GM18868 (cell line): ENCODE data around the gene FUT8.

Experiments
- ATAC-seq: cut with Tn5 transposase; IDR thresholded peaks from one replicate; pipeline ENCODE4 v1.9.1; 2021; ENCODE audit warnings: mild to moderate bottlenecking, moderate library complexity; ENCODE audit not compliant: unreplicated experiment

Gene FUT8

DNA sequence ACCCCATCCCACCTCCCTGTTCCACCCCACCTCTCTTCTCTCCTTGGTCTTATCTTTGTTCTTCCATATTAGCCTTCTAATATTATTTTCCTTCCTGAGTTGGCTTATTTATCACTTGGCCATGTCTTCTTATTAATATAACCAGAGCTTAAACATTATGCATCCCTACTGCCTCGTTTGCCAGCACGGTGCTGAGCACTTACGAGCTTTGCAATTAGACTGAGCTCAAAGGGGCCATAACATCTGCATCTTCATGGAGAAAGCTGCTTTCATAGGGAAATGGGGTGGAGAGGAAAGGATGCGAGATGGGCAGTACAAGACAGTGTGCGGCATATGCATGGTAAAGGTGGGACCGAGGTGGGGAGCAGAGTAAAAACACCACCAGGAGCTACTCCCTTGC, 342.8 kb downstream of the FUT8 start:
- ATAC-seq: no peak

DNA sequence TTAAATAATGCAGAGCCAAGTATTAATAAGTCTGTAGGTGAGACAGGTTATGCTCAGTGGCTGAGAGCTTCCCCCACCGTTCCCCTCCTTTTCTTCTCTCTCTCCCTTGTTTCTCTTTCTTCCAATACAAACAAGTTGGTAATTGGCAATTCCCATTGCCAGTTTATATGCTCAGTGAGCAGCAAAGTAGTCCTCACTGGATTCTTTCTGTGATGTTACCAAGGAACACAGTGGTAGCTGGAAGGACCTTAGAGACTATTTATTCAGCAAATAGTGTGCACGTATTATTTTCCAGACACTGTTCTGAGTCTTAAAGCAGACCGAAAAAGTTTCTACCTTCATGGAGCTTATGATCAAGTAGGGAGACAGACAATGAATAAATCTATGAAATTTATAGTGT, 344.4 kb downstream of the FUT8 start:
- ATAC-seq: no peak

DNA sequence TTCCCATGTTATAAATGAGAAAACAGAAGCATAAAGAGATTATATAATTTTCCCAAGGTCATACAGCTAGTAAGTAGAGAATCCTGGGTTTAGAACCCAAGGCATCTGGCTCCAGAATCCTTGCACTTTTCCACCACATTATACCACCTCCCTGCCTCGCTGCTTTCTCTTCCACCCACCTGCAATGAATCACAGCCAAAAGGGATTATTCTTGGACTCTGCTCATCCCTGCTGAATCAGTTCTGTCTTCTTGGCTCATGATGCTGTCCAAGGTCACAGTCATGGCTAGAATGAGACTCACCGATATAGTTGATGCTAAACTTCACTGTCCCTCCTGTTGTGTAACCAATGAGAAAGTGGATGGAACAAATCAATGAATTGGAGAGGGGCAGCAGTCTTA, 356.6 kb downstream of the FUT8 start:
- ATAC-seq: no peak

DNA sequence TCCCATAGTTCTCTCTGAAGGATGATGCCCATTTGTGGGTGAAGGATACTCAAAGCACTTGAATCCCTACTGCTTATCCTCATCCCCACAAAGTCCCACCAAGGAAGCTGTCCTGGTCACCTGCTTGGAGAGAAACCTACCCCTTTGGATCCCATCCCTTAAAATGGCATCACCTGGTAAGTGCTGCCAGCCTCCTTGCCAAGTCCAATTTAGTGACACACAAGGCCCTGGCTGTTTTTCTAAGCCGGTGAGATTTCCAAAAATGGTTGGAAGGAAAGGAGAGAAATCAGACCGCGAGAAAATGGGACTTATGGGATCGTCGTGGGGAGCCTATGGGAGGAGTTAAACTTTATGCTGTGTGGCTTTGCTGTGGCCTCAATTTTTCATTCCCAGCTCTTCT, 358.2 kb downstream of the FUT8 start:
- ATAC-seq: no peak

DNA sequence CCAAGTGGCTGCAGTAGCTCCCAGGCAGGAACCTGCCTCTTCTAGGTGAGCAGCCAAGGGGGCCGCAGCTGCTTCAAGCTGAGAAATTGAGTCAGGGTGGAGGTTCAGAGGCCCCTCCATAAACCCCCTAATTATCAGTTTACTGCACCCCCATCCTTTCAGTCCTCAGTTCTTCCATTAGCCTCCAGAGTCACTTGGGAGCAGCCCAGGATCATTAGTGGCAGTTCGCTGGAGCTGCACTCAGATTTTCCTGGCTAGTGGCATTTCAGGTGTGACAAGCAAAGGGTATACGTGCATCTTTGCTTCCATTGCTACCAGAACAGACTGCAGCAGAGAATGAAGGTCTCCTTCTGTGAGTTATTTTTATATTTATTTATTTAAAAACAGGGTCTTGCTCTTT, 358.7 kb downstream of the FUT8 start:
- ATAC-seq: no peak

DNA sequence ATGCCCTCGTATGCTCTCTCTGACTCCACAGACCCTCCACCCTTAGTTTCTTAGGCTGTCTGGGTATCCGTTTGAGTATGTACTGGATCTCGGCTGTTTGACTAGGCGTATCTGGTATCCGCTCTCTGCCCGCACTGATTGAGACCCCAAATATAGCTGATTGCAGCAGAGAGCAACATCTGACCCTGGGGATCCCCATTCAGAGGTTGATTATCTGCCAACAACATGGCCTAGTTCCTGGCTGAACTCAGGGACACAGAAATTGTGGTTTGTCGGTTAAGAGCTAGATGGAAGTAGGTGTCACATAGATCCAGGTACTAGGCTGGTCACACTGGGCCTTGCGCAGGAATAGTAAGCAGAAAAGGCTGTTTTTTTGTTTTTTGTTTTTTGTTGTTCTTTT, 359.9 kb downstream of the FUT8 start:
- no peak for ATAC-seq

DNA sequence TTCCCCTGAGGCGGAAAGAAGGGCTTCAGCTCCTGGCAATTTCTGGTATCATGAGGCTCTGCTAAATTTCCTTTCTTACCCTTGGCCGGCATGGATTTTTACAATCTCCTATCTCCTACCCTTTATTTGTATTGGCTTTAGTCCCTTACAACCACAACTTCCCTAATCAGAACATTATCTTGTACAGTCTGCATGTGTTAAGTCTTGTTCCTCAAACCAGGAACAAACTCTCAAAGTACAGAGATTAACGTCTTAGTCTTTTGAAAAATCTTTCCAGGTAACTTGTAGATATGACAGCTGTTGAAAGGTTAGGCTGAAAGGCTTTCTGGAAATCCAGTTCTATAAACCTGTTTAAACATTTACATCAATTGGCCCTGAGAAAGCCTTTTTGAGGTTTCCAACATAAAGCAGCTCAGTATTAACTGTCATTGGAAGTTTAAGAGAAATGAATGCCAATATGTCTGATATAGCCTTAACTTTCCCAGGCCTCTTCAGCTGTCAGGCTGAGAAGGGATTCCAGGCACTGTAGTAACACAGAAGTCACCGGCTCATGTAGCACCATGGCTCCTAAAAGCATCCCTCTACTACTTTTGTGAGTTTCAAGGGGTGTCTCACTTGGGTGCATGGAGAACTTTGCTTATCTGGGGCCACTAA, 360.5 kb downstream of the FUT8 start:
- no peak for ATAC-seq

DNA sequence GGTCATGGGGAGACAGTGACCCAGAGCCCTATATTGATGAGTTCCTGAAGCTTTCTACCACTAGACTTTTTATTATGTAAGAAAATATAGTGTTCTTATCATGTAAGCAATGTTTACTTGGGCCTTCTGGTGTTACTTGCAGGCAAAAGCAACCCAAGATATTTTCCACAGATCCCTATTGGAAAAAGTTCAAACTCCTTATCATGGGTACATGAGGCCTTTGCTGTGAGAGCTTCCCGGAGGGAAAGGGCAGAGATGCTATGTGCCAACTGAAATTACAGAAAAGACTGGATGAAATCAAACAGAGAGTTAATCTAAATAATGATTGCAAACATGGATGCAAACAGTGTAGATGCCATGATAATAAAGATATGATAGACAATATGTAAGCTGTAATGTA, 361.5 kb downstream of the FUT8 start:
- no peak for ATAC-seq

DNA sequence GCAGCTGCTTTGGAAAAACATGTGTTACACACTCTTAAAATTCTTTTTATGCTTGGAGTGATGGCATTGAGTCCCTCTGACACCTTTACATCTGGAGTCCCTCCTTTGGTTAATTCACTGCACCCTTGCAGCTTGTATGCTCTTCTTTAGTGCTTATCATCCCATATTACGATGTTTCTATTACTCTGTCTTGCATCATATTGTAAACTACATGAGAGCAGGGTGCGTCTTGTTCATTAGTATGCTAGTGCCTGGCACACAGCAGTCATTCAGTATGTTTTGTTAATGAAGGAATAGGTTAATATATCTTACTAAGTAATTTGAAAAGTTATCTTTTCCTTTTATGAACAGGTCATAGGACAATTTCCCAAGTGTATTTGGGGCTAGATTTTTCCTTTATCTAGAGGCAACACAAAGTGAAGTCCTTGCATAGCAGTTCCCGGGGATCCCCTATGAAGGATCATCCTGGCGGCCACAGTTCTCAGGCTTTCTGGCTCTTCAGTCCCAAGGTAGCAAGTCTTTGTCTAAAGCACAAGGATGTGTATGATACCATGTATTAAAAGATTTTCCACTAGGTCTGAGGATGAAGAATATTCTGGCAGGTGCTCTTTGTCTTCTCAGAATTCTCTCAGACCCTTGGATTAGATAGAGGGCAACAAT, 363.8 kb downstream of the FUT8 start:
- ATAC-seq: no peak

DNA sequence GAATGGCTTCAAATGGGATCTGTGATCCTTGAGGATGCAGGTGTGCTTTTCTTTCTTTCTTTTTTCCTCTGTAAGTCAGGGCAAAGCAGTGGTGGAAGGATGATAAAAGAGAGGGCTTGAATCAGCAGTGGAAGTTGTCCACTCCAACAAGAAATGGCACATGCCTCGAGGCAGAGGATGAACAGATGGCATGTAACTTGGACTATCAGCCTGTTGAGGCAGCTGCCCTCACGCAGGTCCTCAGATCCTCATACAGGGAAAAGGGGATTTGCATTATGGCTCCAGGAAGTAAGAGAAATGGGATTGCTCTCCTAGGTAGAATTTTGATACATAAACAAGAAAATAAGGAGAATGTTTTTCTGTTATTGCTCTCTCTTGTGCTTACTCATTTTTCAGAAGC, 368.0 kb downstream of the FUT8 start:
- ATAC-seq: no peak

DNA sequence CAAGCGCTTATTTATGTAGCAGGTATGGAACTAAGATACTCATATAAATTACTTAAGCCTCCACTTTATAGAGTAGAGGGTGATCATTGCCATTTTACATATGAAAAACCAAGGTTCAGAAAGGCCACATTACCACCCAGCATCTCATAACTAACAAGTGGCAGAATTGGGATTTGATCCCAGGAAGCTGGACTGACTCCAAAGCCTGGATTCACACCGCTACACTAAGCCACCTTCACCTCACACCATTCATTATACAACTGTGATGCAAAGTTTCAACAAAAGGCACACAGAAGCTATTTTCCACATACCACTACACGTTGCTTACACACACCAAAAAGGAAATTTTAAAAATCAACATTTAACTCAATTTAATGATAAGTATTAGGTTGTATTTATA, 370.6 kb downstream of the FUT8 start:
- ATAC-seq: no peak

DNA sequence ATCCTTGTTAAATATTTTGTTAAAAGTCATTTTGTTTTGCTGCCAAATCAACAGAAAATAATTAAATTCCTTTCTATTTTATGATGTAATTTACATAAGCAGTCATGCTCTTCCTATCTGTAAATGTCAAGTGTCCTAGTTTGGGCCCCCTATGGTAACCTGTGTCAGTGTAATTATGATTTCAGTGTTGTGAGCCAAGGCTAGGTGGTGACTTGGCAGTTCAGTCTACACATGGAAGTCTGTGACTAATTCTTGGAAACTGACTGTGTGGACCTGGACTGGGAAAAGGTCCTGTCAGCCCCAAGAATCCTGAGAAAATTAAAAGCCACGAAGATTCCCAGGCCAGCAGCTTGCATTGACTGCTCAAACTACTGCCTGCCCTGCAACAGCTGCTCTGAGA, 371.0 kb downstream of the FUT8 start:
- no peak for ATAC-seq

DNA sequence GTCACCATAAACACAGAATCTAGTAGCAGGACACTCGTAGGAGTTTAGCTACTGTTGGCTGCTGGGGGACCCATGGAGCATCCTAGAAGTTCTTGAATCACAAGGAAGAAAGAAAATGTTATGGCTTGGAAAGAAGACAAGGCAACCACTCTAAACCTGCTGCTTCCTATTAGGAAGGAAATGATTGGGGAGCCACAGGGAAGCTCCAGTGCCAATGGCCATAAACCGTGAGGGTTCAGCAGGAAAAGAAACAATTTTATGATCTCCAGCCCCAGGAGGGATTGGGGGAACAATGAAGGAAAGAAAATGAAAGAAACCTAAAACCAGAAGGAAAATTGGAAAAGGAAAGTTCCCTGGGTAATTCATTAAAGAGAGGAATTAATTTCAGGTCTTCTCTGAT, 372.0 kb downstream of the FUT8 start:
- ATAC-seq: no peak

DNA sequence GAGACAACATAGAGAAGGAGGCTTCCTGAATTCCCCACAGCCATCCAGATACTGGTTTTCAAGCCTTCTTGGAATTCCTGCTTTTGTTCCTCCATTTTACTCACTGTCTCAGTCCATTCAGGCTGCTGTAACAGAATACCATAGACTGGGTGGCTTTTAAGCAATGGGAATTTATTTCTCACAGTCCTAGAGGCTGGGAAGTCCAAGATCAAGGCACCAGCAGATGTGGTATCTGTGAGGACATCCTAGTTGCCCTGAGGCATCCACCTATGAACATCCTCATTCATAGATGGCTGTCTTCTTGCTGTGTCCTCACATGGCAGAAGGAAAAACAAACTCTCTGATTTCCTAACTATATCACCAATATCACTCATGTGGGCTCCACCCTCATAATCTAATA, 374.9 kb downstream of the FUT8 start:
- ATAC-seq: no peak

DNA sequence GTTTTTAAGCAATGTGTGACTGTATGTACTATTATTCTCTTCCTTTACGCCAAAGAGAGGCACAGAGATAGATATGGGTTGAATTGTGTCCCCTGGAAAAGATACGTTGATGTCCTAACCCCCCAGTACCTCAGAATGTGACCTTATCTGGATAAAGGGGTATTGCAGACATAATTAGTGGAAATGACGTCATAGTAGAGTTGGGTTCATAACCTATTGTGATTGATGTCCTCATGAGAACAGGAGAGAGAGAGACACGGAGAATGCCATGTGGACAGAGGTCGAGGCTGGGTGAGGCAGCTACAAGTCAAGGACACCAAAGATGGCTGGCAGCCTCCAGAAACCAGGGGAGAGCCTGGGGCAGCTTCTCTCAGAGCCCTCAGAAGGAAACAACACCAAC, 376.3 kb downstream of the FUT8 start:
- ATAC-seq: no peak

DNA sequence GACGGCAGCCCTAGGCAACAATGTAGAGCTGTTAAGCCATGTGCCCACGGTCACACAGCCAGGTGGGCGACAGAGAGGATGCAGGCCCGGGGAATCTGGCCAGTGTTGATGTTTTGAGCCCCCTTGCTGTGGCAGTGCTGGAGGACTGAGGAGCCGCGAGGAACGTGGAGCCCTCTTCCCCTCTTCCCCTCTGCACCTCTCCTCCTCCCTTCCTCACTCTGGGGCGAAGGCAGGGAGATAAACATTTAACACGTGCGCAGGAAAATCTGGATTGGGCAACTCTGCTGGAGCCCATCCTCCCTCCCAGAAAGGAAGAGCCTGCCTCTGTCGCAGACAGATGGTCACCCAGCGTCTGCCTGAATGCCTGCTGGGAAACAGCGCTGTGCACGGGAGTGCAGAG, 376.8 kb downstream of the FUT8 start:
- ATAC-seq: no peak

DNA sequence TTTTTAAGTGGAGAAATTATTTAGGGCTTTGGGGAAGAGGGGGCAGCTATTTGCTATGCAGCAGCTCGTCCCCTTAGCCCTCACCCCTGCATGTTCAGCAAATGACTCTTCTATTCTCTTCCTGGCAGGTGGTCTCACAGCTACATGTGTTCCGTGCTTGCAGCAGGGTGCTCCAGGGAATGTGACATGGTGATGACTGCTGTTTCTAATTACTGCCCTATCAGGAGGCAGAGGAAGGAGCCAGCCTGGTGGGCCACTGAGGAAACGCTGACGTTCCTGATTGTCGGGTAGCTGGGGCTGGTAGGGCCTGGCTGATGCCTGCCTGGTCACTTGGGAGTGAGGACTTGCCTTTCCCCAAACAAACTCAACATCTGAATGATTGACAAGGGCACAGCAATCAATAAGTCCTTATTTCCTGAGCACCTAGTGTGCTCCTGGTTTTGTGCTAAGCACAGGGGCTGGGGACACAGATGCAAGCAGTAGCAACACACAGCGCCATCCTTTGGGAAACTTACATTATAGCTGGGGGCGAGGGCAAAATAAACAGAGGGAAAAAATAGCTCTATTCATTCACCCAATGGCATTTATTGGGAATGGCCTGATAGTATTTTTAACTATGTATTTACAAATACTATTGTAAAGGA, 377.8 kb downstream of the FUT8 start:
- ATAC-seq: no peak

DNA sequence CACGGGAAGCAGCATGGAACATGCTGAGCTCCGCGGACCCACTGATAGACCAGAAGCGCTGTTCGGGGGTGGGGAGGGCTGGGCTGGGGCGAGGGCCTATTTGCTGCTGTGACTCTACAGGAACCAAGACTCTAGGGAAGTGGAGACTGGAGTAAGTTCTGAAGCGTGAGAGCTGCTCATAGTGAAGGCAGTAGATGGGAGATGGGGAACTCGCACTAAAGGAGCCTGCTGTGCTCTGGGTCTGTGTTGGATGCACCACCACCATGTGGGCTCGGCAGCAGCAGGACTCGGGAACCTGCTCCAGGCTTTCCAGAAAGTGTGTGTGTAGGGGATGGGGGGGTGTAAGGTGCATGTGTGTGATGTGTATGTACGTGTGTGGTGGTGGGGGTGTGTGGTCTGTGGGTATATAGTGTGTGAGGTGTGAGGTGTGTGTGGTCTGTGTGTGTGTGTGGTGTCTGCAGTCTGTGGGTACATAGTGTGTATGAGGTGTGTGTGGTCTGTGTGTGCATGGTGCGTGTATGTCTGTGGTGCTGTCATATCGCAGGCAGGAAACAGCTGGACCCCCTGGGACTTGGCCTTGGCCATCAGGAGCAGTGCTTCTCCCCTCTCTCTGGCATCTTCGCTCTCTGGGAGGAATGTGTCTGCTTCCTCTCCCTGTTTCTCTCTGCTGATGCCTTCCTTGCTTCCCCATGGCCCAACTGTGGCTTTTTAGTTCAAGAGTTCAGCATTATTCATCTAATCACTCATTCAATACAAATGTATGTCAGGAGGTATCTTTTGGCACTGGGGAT, 378.9 kb downstream of the FUT8 start:
- no peak for ATAC-seq

DNA sequence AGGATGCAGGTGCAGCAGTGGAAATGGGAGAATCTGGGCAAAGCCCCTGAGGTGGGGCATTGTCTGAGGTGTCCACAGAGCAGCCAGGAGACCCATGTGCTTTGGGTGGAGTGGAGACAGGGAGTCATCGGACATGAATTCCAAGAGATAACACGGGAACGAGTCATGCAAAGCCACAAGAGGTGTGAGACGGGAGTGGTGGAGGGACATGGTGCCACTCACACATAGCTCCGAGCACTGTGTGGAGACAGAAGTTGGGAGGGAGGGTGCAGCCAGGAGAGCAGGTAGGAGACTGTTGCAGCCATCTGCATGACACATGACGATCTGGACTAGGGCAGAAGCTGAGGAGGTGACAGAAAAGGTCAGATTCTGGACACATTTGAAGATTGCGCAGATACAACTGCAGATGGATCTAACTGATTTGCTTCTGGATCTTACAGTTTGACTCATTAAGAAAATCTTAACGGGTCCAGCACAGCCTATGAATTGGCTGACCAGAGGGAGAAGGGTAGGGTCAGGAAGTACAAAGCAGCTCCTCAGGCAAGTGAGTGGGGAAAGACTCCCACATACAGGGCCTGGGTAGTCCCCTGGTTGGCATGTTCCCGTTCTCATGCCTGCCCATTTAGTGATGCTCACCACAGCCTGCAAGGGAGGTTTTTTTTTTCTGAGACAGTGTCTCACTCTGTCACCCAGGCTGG, 379.8 kb downstream of the FUT8 start:
- no peak for ATAC-seq
